ENCODE results near the gene DEDD. TPM values are rescaled to one million over a fixed set of nuclear protein-coding genes. Genes with fewer than 3 reads are reported as not detected.

The DEDD gene
- total and polyA plus RNA-seq, 10 of the 15 experiments (the other 5 are each of a cell fraction or from before 2014, with no cell fraction given), result 13.6 to 33.9 (median 30.3) TPM

- Histone ChIP-seq H3K79me2 (ENCODE audit: control insufficient read depth, insufficient read depth, low read length) (peaks cover 63% of the 10 kb centered on the region), H2AFZ (ENCODE audit: control insufficient read depth, low read depth, low read length) (peak within 1 kb of the TSS; percentile 73), H3K4me1 (ENCODE audit: control insufficient read depth, insufficient read depth, low read length) (peaks cover 19% of the 10 kb centered on the region), H3K9ac (ENCODE audit: control insufficient read depth, insufficient read depth, low read length) (peak within 1 kb of the TSS; percentile 89), H3K9me3 (replicated peaks; ENCODE audit: control insufficient read depth, insufficient read depth, low read length) (no peaks in the 10 kb centered on the region), H4K20me1 (ENCODE audit: control insufficient read depth, insufficient read depth) (no peaks in the 10 kb centered on the region), H3K27ac (ENCODE audit: control insufficient read depth, insufficient read depth) (peak within 1 kb of the TSS; percentile 90), H3K4me2 (ENCODE audit: control insufficient read depth, insufficient read depth) (peak within 1 kb of the TSS; percentile 70), H3K4me3 (peak within 1 kb of the TSS; percentile 74), H3K27me3 (replicated peaks in 1 of 2; ENCODE audit: control insufficient read depth in 2 of 2, insufficient read depth in 2 of 2, low read length in 1 of 2) (no peaks in the 10 kb centered on the region), H3K36me3 (ENCODE audit: control insufficient read depth in 2 of 2, insufficient read depth in 2 of 2, low read length in 1 of 2) (peaks cover 9 to 12% of the 10 kb centered on the region in 2 experiments; a peak in 3 of 4 replicates)
- SMC1A ChIA-PET (ENCODE audit: uncharacterized antibody, unreplicated experiment), result interaction anchor here (0.6 to 1.7 kb wide), 16 partner anchors 10 to 627 kb away, joined by 3 to 5 read pairs (median 3); partner anchors contain the start of genes ARHGAP30 and DEDD
- in situ Hi-C loops (cut with MboI), result no loop called here
- WGBS (ENCODE audit: insufficient coverage, insufficient replicate concordance, low lambda C conversion rate, missing lambda C conversion rate), result under 1% methylated on average over 57 of the region's 58 CpGs
- peak; percentile 38 for DNase-seq (ENCODE audit: low read depth, low spot score)
- BruUV-seq (replicated peaks), result no TSS peak
- intact Hi-C loops (cut with micrococcal nuclease; ENCODE audit: unreplicated experiment), result loop anchor here (5.0 kb wide), 1 partner anchor 71 kb away; the partner anchor contains the start of gene USF1
- CTCF ChIA-PET, result interaction anchor here (1.0 to 1.9 kb wide), 11 partner anchors 13 to 53 kb away, joined by 3 to 8 read pairs (median 4); partner anchors contain the start of genes DEDD and KLHDC9
- ATAC-seq, result peak; percentile 87
- RAD21 ChIA-PET (ENCODE audit: unreplicated experiment), result interaction anchor here (0.8 to 1.7 kb wide), 7 partner anchors 14 to 72 kb away, joined by 3 to 8 read pairs (median 5); partner anchors contain the start of genes DEDD, PPOX and USF1
- peak; percentile 98 for FAIRE-seq
- POLR2A ChIA-PET, result interaction anchor here (0.6 to 3.1 kb wide), 10 partner anchors 11 to 76 kb away, joined by 3 to 24 read pairs (median 4); partner anchors contain the start of genes ARHGAP30 and DEDD
- TF ChIP-seq TCF7 (IDR thresholded peaks at IDR 0.05; ENCODE audit: borderline replicate concordance) (no peak), ZBTB33 (IDR thresholded peaks at IDR 0.05) (no peak), FOXM1 (IDR thresholded peaks at IDR 0.05; ENCODE audit: low read depth, low read length) (no peak), POLR2AphosphoS2 (IDR thresholded peaks at IDR 0.05; ENCODE audit: low read depth, low read length) (peak; percentile 79; the same call in 1 of the 2 replicates), TCF3 (IDR thresholded peaks at IDR 0.05; ENCODE audit: borderline replicate concordance, insufficient read depth, low read depth, low read length) (0 out of 2 replicates have a peak, but pooled peaks have one; percentile 22), SMC3 (IDR thresholded peaks at IDR 0.05; ENCODE audit: borderline replicate concordance, low read length) (no peak), ETV6 (conservative IDR thresholded peaks at IDR 0.05 in 1 of 2, IDR thresholded peaks at IDR 0.05 in 1 of 2; ENCODE audit: borderline replicate concordance in 1 of 2, low read depth in 1 of 2) (no peak), SMARCA5 (IDR thresholded peaks at IDR 0.05) (0 out of 2 replicates have a peak, but pooled peaks have one; percentile 53), NFYB (IDR thresholded peaks at IDR 0.05; ENCODE audit: insufficient read depth, low read depth, low read length) (no peak), EED (IDR thresholded peaks at IDR 0.05; ENCODE audit: low read depth) (no peak), SRF (IDR thresholded peaks at IDR 0.05; ENCODE audit: low read depth in 2 of 2, low read length in 2 of 2) (no peak), KLF5 (IDR thresholded peaks at IDR 0.05; ENCODE audit: partially characterized antibody) (no peak), RELA (IDR thresholded peaks at IDR 0.05; ENCODE audit: borderline replicate concordance, partially characterized antibody) (no peak), CEBPZ (IDR thresholded peaks at IDR 0.05; ENCODE audit: low read depth, low read length) (no peak), BMI1 (IDR thresholded peaks at IDR 0.05; ENCODE audit: borderline replicate concordance) (no peak)
- TF ChIP-seq, protein P1, sequence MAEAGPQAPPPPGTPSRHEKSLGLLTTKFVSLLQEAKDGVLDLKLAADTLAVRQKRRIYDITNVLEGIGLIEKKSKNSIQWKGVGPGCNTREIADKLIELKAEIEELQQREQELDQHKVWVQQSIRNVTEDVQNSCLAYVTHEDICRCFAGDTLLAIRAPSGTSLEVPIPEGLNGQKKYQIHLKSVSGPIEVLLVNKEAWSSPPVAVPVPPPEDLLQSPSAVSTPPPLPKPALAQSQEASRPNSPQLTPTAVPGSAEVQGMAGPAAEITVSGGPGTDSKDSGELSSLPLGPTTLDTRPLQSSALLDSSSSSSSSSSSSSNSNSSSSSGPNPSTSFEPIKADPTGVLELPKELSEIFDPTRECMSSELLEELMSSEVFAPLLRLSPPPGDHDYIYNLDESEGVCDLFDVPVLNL (IDR thresholded peaks at IDR 0.05; ENCODE audit: low read depth, low read length), result no peak
These were observed 14.5 kb downstream of the DEDD start, which contains the start of the genes NIT1 and PFDN2 for GRCh38 chr1:161117759-161118581. NIT1 (plus strand) TSS chr1:161118105; CDS start chr1:161118177, 72 bp downstream. PFDN2 (minus strand) TSS chr1:161118037; CDS start chr1:161118026, 11 bp downstream.

Data from GM12878 (cell line).